ENCODE data around the gene BASP1. TPM values are rescaled to one million over a fixed set of nuclear protein-coding genes. Genes with fewer than 3 reads are reported as not detected.

BASP1 gene
- total and polyA plus RNA-seq, 10 of the 15 experiments (the other 5 are each of a cell fraction or from before 2014, with no cell fraction given) = 27.3 to 190 (median 102) TPM

DNA sequence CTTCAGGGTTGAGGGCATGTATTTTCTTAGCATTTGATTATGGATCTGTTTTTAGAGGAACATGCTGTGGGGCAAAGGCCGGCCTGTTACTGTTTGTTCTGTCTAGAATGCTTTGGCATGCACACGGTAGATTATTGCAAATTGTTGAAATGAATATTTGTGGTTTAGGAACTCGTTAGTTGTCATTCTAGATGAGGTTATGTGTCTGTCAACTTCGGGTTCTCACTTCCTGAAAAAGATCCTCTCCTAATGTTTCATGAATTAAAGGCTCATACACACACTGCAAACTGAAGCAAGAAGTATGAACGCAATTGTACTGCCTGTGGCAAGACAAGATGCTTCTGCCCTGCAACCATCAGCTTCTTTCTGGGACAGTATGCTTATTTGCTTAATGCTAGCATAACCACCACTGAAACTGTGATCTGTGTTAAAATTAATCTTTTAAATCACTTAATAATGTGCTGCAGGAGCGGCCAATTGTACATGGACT, 99.6 kb downstream of the BASP1 start (continued):
- TF ChIP-seq, protein P1, sequence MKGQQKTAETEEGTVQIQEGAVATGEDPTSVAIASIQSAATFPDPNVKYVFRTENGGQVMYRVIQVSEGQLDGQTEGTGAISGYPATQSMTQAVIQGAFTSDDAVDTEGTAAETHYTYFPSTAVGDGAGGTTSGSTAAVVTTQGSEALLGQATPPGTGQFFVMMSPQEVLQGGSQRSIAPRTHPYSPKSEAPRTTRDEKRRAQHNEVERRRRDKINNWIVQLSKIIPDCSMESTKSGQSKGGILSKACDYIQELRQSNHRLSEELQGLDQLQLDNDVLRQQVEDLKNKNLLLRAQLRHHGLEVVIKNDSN (IDR thresholded peaks at IDR 0.05; ENCODE audit: borderline replicate concordance, extremely low read length, insufficient read depth, low read depth, low read length) = no peak
- TF ChIP-seq IRF4 (IDR thresholded peaks at IDR 0.05; ENCODE audit: low read depth, low read length) = peak; percentile 98
- 0 out of 2 replicates have a peak, but pooled peaks have one; percentile 15 for TF ChIP-seq TCF3 (IDR thresholded peaks at IDR 0.05; ENCODE audit: borderline replicate concordance, insufficient read depth, low read depth, low read length)
- peak; percentile 76 for TF ChIP-seq TBL1XR1 (IDR thresholded peaks at IDR 0.05; ENCODE audit: low read depth, low read length)
- TF ChIP-seq ZBTB11 (CRISPR knock-in tag; IDR thresholded peaks at IDR 0.05) = no peak
- peak; percentile 95 to 98 for TF ChIP-seq EP300 (IDR thresholded peaks at IDR 0.05; ENCODE audit: borderline replicate concordance in 1 of 2, control insufficient read depth in 1 of 2, low read depth in 2 of 2, low read length in 2 of 2)
- no peak for TF ChIP-seq NR2C2 (IDR thresholded peaks at IDR 0.05; ENCODE audit: borderline replicate concordance, control insufficient read depth, insufficient read length, low read depth)
- no peak for TF ChIP-seq SIX5 (IDR thresholded peaks at IDR 0.05; ENCODE audit: low read depth, low read length, severe bottlenecking)
- TF ChIP-seq, protein P2, sequence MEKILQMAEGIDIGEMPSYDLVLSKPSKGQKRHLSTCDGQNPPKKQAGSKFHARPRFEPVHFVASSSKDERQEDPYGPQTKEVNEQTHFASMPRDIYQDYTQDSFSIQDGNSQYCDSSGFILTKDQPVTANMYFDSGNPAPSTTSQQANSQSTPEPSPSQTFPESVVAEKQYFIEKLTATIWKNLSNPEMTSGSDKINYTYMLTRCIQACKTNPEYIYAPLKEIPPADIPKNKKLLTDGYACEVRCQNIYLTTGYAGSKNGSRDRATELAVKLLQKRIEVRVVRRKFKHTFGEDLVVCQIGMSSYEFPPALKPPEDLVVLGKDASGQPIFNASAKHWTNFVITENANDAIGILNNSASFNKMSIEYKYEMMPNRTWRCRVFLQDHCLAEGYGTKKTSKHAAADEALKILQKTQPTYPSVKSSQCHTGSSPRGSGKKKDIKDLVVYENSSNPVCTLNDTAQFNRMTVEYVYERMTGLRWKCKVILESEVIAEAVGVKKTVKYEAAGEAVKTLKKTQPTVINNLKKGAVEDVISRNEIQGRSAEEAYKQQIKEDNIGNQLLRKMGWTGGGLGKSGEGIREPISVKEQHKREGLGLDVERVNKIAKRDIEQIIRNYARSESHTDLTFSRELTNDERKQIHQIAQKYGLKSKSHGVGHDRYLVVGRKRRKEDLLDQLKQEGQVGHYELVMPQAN (conservative IDR thresholded peaks at IDR 0.05) = 0 out of 2 replicates have a peak, but pooled peaks have one; percentile 46
- no peak for TF ChIP-seq HCFC1 (IDR thresholded peaks at IDR 0.05; ENCODE audit: low read length)
- TF ChIP-seq GATAD2B (conservative IDR thresholded peaks at IDR 0.05; ENCODE audit: low read depth) = 0 out of 2 replicates have a peak, but pooled peaks have one; percentile 59
- TF ChIP-seq, protein P3, sequence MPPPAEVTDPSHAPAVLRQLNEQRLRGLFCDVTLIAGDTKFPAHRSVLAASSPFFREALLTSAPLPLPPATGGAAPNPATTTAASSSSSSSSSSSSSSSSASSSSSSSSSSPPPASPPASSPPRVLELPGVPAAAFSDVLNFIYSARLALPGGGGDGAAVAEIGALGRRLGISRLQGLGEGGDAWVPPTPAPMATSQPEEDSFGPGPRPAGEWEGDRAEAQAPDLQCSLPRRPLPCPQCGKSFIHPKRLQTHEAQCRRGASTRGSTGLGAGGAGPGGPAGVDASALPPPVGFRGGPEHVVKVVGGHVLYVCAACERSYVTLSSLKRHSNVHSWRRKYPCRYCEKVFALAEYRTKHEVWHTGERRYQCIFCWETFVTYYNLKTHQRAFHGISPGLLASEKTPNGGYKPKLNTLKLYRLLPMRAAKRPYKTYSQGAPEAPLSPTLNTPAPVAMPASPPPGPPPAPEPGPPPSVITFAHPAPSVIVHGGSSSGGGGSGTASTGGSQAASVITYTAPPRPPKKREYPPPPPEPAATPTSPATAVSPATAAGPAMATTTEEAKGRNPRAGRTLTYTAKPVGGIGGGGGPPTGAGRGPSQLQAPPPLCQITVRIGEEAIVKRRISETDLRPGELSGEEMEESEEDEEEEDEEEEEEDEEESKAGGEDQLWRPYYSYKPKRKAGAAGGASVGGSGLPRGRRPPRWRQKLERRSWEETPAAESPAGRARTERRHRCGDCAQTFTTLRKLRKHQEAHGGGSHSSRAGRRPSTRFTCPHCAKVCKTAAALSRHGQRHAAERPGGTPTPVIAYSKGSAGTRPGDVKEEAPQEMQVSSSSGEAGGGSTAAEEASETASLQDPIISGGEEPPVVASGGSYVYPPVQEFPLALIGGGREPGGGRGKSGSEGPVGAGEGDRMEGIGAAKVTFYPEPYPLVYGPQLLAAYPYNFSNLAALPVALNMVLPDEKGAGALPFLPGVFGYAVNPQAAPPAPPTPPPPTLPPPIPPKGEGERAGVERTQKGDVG (CRISPR knock-in tag; IDR thresholded peaks at IDR 0.05) = no peak
- no peak for TF ChIP-seq ASH2L (IDR thresholded peaks at IDR 0.05; ENCODE audit: borderline replicate concordance, low read depth)
- TF ChIP-seq ATF2 (IDR thresholded peaks at IDR 0.05; ENCODE audit: low read length) = peak; percentile 95
- TF ChIP-seq, protein P4, sequence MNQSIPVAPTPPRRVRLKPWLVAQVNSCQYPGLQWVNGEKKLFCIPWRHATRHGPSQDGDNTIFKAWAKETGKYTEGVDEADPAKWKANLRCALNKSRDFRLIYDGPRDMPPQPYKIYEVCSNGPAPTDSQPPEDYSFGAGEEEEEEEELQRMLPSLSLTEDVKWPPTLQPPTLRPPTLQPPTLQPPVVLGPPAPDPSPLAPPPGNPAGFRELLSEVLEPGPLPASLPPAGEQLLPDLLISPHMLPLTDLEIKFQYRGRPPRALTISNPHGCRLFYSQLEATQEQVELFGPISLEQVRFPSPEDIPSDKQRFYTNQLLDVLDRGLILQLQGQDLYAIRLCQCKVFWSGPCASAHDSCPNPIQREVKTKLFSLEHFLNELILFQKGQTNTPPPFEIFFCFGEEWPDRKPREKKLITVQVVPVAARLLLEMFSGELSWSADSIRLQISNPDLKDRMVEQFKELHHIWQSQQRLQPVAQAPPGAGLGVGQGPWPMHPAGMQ (IDR thresholded peaks at IDR 0.05; ENCODE audit: borderline replicate concordance) = no peak
